Measurements from ENCODE around the gene EZH1.

The EZH1 gene

GRCh38 chr17:42673885-42674754 is 70.7 kb downstream of the EZH1 start:
- Histone ChIP-seq H3K27ac (peak overlapping the region in 8 of 11 experiments; percentile 57 to 74 (median 67); a peak in 17 of 22 replicates), H4K20me1 (peaks cover 31 to 68% (median 56%) of the 10 kb centered on the region in 11 experiments; a peak in 20 of 22 replicates), H3K27me3 (peaks cover 55 to 70% (median 62%) of the 10 kb centered on the region in 11 experiments), H3K4me2 (peak overlapping the region; percentile 94 to 100 (median 99)), H3K4me1 (peaks cover 36 to 68% (median 61%) of the 10 kb centered on the region in 10 experiments), H3K9me3 (replicated peaks in 1 of 11) (no peaks in the 10 kb centered on the region), H3K4me3 (peak overlapping the region; percentile 76 to 96 (median 86); a peak in 19 of 20 replicates), H3K36me3 (peaks cover 26 to 43% (median 36%) of the 10 kb centered on the region in 11 experiments), H3K9ac (peak overlapping the region; percentile 51 to 81 (median 69); a peak in 20 of 22 replicates)
- peak in 8 of 11 experiments; percentile 21 to 68 (median 47); a peak in 9 of 22 replicates for TF ChIP-seq Cebpa-rat (IDR thresholded peaks at IDR 0.05)

GRCh38 chr17:42673266-42673884 is 71.5 kb downstream of the EZH1 start:
- Histone ChIP-seq H3K27me3 (peaks cover 56 to 76% (median 66%) of the 10 kb centered on the region in 11 experiments), H3K27ac (peak overlapping the region in 8 of 11 experiments; percentile 54 to 74 (median 66); a peak in 17 of 22 replicates), H3K9me3 (replicated peaks in 1 of 11) (no peaks in the 10 kb centered on the region), H3K4me2 (peak overlapping the region; percentile 94 to 100 (median 99)), H3K4me3 (peak overlapping the region; percentile 41 to 96 (median 86); a peak in 18 of 20 replicates), H4K20me1 (peaks cover 32 to 73% (median 56%) of the 10 kb centered on the region in 11 experiments; a peak in 20 of 22 replicates), H3K36me3 (peaks cover 32 to 50% (median 40%) of the 10 kb centered on the region in 11 experiments), H3K4me1 (peaks cover 36 to 64% (median 56%) of the 10 kb centered on the region in 10 experiments), H3K9ac (peak overlapping the region; percentile 24 to 81 (median 68); a peak in 18 of 22 replicates)
- no peak for TF ChIP-seq Cebpa-rat (IDR thresholded peaks at IDR 0.05)

GRCh38 chr17:42672038-42672437 is 72.8 kb downstream of the EZH1 start:
- Histone ChIP-seq H3K4me2 (peak overlapping the region in 1 of 11 experiments; percentile 100; a peak in 2 of 22 replicates), H3K4me3 (no peak overlapping the region), H3K27me3 (peaks cover 56 to 76% (median 66%) of the 10 kb centered on the region in 11 experiments), H3K9ac (no peak overlapping the region), H3K9me3 (replicated peaks in 1 of 11) (no peaks in the 10 kb centered on the region), H3K27ac (no peak overlapping the region), H3K4me1 (peaks cover 35 to 59% (median 48%) of the 10 kb centered on the region in 10 experiments), H4K20me1 (peaks cover 32 to 87% (median 60%) of the 10 kb centered on the region in 11 experiments; a peak in 20 of 22 replicates), H3K36me3 (peaks cover 44 to 63% (median 52%) of the 10 kb centered on the region in 11 experiments)
- TF ChIP-seq Cebpa-rat (IDR thresholded peaks at IDR 0.05) = no peak

- Histone ChIP-seq H3K9ac (no peak overlapping the region), H3K4me1 (peaks cover 33 to 59% (median 44%) of the 10 kb centered on the region in 10 experiments), H3K4me2 (peak overlapping the region in 10 of 11 experiments; percentile 10 to 74 (median 44); a peak in 12 of 22 replicates)
Observed at GRCh38 chr17:42670789-42671657, 73.8 kb downstream of the EZH1 start.

GRCh38 chr17:42669977-42670788 is 74.7 kb downstream of the EZH1 start:
- peak overlapping the region; percentile 42 to 74 (median 67); a peak in 20 of 22 replicates for H3K4me2 ChIP-seq
- H3K4me3 ChIP-seq = peak overlapping the region in 3 of 10 experiments; percentile 10 to 42 (median 17); a peak in 2 of 20 replicates
- peaks cover 24 to 51% (median 35%) of the 10 kb centered on the region in 10 experiments for H3K4me1 ChIP-seq
- H3K36me3 ChIP-seq = peaks cover 52 to 82% (median 69%) of the 10 kb centered on the region in 11 experiments
- peaks cover 24 to 87% (median 50%) of the 10 kb centered on the region in 11 experiments; a peak in 20 of 22 replicates for H4K20me1 ChIP-seq
- no peaks in the 10 kb centered on the region for H3K9me3 ChIP-seq (replicated peaks in 1 of 11)
- H3K27ac ChIP-seq = no peak overlapping the region
- no peak for TF ChIP-seq Cebpa-rat (IDR thresholded peaks at IDR 0.05)
- peaks cover 47 to 65% (median 58%) of the 10 kb centered on the region in 11 experiments for H3K27me3 ChIP-seq
- no peak overlapping the region; a peak in 1 of 22 replicates for H3K9ac ChIP-seq

More at GRCh38 chr17:42670789-42671657, 73.8 kb downstream of the EZH1 start:
- H3K4me3 ChIP-seq = no peak overlapping the region
- peaks cover 44 to 74% (median 62%) of the 10 kb centered on the region in 11 experiments for H3K36me3 ChIP-seq
- peaks cover 32 to 90% (median 58%) of the 10 kb centered on the region in 11 experiments; a peak in 20 of 22 replicates for H4K20me1 ChIP-seq
- TF ChIP-seq Cebpa-rat (IDR thresholded peaks at IDR 0.05) = no peak
- no peak overlapping the region for H3K27ac ChIP-seq
- no peaks in the 10 kb centered on the region for H3K9me3 ChIP-seq (replicated peaks in 1 of 11)
- peaks cover 56 to 73% (median 66%) of the 10 kb centered on the region in 11 experiments for H3K27me3 ChIP-seq

GRCh38 chr17:42669705-42669976 is 75.2 kb downstream of the EZH1 start:
- Histone ChIP-seq H4K20me1 (peaks cover 23 to 82% (median 46%) of the 10 kb centered on the region in 11 experiments; a peak in 20 of 22 replicates), H3K36me3 (peaks cover 52 to 85% (median 69%) of the 10 kb centered on the region in 11 experiments), H3K27me3 (peaks cover 47 to 59% (median 52%) of the 10 kb centered on the region in 11 experiments), H3K4me2 (peak overlapping the region in 4 of 11 experiments; percentile 18 to 35 (median 26); a peak in 4 of 22 replicates), H3K4me3 (no peak overlapping the region), H3K9me3 (replicated peaks in 1 of 11) (no peaks in the 10 kb centered on the region), H3K4me1 (peaks cover 19 to 46% (median 30%) of the 10 kb centered on the region in 10 experiments), H3K9ac (no peak overlapping the region), H3K27ac (no peak overlapping the region)
- TF ChIP-seq Cebpa-rat (IDR thresholded peaks at IDR 0.05) = no peak

All from BLaER1 treated with 17β-estradiol and CSF1 and Interleukin-3, amounts not matched to agents 10 nM and 100 nM (cell line).